Epithelial cell of esophagus (primary cell): Measurements from ENCODE around the gene PCSK6.

Experiments used
- DNase-seq: peaks from one replicate; pipeline ENCODE4 v3.0.0; 2010; ENCODE audit warnings: low read depth
- H3K4me3 ChIP-seq: 2 replicates; pipeline ENCODE4 v1.5.1; 2011; ENCODE audit warnings: mild to moderate bottlenecking, low read length, control low read depth
- TF ChIP-seq, protein P1 (sequence below): IDR thresholded peaks from 2 replicates; pipeline ENCODE4 v1.5.1; 2011; ENCODE audit warnings: low read depth, mild to moderate bottlenecking, low read length, control low read depth, inconsistent platforms; ENCODE audit not compliant: insufficient read depth; ENCODE audit errors: missing control alignments

The PCSK6 gene

DNA sequence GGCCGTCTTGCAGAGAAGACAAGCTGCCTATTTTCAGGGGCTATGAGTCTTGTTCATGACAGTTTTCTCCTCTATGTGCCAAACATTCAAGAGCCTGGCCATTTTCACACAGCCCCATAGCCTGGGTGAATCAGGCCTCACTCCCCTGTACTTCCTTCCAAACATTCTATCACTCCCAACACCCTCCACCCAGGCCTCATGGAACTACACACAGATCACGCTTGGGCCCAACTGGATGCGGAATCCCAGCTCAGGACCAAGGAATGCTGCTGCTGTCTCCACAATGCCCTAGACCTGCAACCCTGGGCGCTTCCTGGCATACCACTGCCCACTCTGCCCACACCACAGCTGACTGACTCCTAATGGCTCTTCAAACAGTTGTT is 39.4 kb upstream of the PCSK6 start:
- TF ChIP-seq, protein P1, sequence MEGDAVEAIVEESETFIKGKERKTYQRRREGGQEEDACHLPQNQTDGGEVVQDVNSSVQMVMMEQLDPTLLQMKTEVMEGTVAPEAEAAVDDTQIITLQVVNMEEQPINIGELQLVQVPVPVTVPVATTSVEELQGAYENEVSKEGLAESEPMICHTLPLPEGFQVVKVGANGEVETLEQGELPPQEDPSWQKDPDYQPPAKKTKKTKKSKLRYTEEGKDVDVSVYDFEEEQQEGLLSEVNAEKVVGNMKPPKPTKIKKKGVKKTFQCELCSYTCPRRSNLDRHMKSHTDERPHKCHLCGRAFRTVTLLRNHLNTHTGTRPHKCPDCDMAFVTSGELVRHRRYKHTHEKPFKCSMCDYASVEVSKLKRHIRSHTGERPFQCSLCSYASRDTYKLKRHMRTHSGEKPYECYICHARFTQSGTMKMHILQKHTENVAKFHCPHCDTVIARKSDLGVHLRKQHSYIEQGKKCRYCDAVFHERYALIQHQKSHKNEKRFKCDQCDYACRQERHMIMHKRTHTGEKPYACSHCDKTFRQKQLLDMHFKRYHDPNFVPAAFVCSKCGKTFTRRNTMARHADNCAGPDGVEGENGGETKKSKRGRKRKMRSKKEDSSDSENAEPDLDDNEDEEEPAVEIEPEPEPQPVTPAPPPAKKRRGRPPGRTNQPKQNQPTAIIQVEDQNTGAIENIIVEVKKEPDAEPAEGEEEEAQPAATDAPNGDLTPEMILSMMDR: no peak
- no peak overlapping the region for H3K4me3 ChIP-seq
- no peak for DNase-seq

DNA sequence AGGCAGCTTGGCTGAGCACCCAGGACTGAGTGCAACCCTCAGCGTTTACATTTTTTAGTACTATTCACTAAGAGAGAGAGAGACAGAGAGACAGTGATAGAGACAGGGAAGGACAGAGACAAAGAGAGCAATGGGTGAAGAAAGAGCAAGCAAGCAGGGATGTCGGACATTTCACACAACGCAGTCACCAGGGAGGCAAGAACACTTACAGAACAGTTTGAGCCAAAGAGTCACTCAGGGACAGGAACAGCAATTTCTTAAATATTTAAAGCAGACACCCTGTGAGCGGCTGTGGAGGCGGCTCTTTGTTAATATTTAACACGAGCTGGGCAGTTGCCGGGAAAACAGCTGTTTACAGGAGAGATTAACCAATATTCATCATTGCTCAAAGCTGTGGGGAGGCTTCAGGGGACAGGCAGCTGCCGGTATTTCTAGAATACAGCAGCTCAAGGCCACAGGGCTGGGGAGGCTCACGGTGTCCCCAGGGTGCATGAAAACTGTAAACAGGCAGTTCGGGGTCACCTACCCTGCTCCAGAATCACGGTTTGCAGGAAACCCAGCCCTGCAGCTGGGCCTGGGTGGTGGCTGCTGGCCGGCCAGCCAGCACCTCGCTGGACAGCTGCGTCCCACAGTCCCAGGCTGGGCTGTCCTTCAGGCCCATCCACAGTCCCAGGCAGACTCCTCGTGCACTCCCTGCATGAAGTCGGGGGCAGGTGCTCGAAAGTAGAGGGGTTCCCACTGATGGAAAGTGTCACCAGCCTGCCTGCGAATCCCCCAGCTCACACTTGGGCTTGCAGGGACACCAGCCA is 38.8 kb upstream of the PCSK6 start:
- TF ChIP-seq, protein P1: no peak
- DNase-seq: no peak
- H3K4me3 ChIP-seq: no peak overlapping the region

DNA sequence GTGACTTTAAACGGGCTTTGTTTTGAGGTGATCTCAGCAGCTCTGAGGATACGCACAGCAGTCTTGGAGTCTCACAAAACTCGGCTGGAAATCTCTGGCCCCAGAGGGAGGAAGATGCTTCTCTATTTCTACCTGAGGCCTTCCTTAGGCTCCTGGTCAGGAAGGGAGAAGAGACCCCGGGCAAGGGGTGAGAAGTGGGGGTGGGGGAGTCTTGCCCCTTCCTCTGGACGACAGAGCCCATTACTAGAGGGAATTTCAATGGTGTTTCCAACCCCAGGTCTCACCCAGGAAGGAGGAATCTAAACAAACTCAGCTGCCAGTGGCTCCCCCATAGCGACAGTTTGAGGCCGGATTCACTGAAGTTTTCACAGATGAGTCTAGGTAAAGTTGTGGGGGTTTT is 37.4 kb upstream of the PCSK6 start:
- TF ChIP-seq, protein P1: no peak
- DNase-seq: no peak

DNA sequence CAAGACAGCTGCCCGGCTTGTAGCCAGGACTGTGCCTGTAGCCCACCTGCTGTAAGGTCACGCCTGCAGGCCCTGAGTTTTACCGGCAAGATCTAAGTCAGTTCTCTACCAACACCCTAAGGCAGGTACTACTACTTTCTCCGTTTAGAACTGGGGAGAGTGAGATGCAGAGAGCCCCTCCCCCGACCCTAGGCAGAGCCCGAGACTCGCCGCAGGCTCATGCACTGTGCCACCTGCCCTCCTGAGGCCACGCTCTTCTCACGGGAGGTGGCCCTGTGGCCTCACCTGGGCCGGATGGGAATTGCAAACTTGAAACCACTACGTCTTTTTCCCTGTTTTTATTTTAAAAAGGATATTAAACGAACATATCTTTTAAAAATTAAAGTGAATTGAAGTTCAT is 36.9 kb upstream of the PCSK6 start:
- TF ChIP-seq, protein P1: no peak

More for the DNA sequence above, 37.4 kb upstream of the PCSK6 start:
- no peak overlapping the region for H3K4me3 ChIP-seq

DNA sequence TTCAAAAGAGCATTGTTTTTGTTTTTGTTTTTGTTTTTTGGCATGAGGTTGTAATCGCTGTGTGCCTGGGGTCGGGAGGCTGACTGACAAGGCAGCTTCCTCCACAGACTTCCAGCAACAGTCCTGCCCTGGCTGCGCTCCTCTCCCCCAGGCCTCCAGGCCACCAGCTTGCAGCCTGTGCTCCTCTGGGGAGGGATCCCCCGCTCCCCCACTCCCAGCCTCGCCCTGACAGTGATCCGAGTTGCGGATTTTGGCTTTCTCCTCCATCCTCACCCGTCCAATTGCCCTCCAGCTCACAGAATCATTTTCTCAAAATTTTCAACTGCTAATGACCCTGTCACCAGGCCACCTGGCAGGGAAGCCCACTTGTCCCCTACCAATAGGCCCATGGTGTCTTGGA is 36.5 kb upstream of the PCSK6 start:
- TF ChIP-seq, protein P1: no peak
- no peak for DNase-seq
- no peak overlapping the region for H3K4me3 ChIP-seq

More for the DNA sequence above, 36.9 kb upstream of the PCSK6 start:
- no peak for DNase-seq
- no peak overlapping the region for H3K4me3 ChIP-seq

DNA sequence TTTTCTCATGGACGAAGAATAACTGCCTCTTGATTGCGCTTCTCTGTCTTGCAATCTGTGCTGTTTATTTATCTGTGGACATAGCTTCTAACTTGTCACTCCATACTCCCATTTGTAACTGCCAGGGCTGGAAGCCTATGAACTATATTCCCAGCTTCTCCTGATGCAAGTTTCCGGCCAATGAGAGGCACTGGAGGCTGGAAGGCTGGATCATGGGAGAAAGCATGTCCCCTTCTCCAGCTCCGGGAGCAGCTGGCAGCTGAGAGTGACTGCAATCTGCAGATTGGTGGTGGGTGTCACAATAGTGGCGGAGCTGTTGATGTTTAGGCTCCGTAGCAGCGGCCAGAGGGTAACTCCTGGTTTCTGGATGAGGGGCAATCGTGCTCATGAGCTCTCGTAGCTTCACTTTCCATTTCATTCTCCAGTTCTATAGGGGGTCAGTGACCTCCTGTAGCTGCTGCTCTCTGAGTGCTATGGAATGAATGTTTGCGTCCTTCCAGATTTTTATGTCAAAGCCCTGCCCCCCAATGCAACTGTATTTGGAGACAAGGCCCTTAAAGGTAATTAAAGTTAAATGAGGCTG is 35.7 kb upstream of the PCSK6 start:
- no peak overlapping the region for H3K4me3 ChIP-seq
- TF ChIP-seq, protein P1: no peak
- no peak for DNase-seq

DNA sequence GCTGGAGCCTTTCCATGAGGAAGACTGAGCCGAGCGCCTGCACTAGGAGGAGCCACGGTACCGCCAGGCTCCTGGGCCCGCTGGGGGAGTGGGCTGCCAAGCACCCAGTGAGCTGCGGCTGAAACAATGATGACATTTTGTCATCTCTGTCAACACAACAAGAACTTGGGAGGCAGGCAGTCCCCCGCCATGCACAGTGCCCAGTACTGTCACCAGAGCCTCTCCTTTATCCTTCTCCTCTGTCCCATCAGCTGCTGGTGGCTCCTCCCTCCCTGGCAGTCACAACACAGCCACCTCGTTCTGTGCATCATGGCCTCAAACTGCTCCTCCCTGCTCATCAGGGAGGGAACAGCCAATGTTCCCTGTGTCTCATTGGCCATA is 34.0 kb upstream of the PCSK6 start:
- TF ChIP-seq, protein P1: no peak
- H3K4me3 ChIP-seq: no peak overlapping the region
- no peak for DNase-seq
